C4-2B (cell line): Measurements from ENCODE around the gene ATOSB.

ENCODE experiments used
- ZFX ChIP-seq: fragments of 450-650 bp; IDR thresholded peaks from 2 replicates; pipeline ENCODE4 v1.6.1; 2017
- TF ChIP-seq, protein P1 (sequence below): fragments of 450-650 bp; conservative IDR thresholded peaks from 2 replicates; pipeline ENCODE4 v1.5.1; 2017; ENCODE audit warnings: mild to moderate bottlenecking

GRCh38 chr9:35075358-35075757 lies 40.3 kb downstream of the ATOSB start:
- TF ChIP-seq, protein P1, sequence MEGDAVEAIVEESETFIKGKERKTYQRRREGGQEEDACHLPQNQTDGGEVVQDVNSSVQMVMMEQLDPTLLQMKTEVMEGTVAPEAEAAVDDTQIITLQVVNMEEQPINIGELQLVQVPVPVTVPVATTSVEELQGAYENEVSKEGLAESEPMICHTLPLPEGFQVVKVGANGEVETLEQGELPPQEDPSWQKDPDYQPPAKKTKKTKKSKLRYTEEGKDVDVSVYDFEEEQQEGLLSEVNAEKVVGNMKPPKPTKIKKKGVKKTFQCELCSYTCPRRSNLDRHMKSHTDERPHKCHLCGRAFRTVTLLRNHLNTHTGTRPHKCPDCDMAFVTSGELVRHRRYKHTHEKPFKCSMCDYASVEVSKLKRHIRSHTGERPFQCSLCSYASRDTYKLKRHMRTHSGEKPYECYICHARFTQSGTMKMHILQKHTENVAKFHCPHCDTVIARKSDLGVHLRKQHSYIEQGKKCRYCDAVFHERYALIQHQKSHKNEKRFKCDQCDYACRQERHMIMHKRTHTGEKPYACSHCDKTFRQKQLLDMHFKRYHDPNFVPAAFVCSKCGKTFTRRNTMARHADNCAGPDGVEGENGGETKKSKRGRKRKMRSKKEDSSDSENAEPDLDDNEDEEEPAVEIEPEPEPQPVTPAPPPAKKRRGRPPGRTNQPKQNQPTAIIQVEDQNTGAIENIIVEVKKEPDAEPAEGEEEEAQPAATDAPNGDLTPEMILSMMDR, result no peak
- TF ChIP-seq ZFX, result no peak
